Activated T-helper 1 cell treated with Interleukin-2 at 50 U/mL for 16 hours (primary cell): ENCODE results near the gene SLC29A3.

ENCODE experiments used
- DNase-seq: peaks from one replicate; pipeline ENCODE4 v3.0.0-alpha.2; 2020; ENCODE audit warnings: low read depth

SLC29A3 gene

GRCh38 chr10:71371750-71372166 lies 52.7 kb downstream of the SLC29A3 start:
- DNase-seq, result no peak

- no peak for DNase-seq
Observed at GRCh38 chr10:71372882-71373495, 53.9 kb downstream of the SLC29A3 start.

- DNase-seq, result no peak
Observed at GRCh38 chr10:71374481-71375233, 55.6 kb downstream of the SLC29A3 start.

DNA sequence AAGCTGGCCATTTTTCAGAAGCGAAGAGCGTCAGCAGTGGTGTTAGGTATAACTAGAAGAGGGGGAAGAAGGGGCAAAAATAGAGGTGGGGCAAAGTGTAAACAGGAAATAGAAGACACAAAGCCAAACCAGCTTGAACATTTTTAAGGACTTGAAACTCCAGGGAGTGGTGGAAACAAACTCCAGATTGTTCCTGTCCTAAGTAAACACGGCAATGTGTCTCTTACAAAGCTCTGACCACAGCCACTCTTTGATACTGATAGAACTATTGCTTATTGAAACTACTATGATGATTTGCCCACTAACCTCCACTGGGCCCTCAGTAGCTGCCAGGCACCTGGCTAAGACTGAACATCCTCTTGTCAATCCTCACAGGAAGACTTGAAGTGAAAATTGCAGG lies 56.9 kb downstream of the SLC29A3 start:
- DNase-seq, result no peak

- DNase-seq, result no peak
Observed at GRCh38 chr10:71378336-71379117, 59.5 kb downstream of the SLC29A3 start.

DNA sequence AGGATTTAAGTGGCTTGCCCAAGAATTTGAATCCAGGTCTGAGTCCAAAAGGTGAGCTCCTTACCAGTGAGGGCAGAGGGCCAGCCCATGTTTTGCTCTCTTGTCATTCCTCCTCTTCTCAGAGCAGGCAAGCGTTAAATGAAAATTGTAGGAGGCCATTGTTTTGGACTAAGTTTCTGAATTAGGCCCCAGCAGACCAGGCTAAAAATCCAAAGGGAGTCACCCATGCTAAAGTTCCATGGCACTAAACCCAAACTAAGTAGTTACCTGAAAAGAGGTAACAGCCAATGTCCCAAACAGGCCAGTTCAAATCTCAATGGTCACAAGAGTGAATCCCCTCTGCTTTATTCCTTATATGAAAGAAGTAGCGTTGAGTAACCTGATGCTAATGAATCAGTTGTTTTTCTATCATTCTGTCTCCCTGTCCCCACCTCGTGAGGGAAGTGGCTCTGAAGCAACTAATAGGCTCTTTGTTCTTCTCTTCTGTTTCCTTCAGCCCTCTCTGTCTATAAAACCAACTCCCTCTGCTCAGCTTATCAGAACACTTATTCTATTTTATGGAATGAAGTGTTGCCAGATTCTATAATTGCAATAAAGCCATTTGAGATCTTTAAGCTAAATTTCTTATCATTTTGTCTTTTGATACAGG lies 60.2 kb downstream of the SLC29A3 start:
- DNase-seq, result no peak

DNA sequence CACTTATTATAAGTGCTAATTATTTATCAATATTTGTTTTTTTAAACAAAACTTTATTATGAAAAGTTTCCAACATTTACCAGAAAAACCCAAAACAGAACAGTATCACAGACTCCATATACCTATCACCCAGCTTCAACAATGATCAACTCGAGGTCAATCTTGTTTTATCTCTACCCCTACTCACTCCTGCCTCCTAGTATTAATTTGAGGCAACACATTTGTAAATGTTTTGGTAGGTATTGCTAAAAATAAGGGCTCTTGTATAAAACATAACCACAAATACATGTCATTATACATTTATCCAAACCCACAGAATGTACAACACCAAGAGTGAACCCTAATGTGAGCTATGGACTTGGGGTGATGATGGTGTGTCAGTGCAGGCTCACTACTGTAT lies 61.8 kb downstream of the SLC29A3 start:
- no peak for DNase-seq

GRCh38 chr10:71381611-71382010 lies 62.6 kb downstream of the SLC29A3 start:
- no peak for DNase-seq

- no peak for DNase-seq
Observed at GRCh38 chr10:71382028-71382427, 63.0 kb downstream of the SLC29A3 start.

- DNase-seq, result no peak
Observed at GRCh38 chr10:71382757-71383156, 63.7 kb downstream of the SLC29A3 start.

DNA sequence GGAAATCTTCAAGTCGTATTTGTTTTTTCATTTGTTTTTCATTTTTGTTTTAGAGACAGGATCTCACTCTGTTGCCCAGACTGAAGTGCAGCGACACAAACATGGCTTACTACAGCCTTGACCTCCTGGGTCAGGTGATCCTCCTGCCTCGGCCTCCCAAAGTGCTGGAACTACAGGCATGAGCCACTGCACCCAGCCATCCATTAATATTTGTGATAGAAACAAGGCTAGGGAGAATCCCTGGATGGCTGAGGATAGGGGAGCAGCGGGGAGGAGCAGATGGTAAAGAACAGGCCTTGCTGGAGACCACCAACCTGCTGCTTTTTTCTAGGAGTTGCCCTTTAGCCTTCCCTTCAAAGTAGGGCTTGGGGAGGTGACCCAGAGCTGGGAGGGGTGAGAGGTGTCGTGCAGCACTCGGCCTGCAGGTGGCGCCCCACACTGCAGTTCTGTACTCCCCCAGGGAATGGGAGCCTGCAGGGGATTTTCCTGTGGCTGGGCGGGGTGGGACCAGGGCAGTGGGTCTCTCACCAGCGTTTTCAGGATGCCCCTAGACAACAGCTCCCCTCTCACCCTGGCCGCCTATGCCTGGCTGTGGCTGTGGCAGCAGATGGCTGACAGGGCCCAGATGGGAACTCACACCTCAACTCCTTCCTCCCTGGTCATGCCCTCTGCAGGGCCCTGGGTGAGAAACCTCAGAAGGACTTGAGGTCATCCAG lies 65.1 kb downstream of the SLC29A3 start:
- peak; percentile 55 for DNase-seq

- no peak for DNase-seq
Observed at GRCh38 chr10:71388171-71388570, 69.1 kb downstream of the SLC29A3 start.

- DNase-seq, result no peak
Observed at GRCh38 chr10:71388583-71389310, 69.7 kb downstream of the SLC29A3 start.

DNA sequence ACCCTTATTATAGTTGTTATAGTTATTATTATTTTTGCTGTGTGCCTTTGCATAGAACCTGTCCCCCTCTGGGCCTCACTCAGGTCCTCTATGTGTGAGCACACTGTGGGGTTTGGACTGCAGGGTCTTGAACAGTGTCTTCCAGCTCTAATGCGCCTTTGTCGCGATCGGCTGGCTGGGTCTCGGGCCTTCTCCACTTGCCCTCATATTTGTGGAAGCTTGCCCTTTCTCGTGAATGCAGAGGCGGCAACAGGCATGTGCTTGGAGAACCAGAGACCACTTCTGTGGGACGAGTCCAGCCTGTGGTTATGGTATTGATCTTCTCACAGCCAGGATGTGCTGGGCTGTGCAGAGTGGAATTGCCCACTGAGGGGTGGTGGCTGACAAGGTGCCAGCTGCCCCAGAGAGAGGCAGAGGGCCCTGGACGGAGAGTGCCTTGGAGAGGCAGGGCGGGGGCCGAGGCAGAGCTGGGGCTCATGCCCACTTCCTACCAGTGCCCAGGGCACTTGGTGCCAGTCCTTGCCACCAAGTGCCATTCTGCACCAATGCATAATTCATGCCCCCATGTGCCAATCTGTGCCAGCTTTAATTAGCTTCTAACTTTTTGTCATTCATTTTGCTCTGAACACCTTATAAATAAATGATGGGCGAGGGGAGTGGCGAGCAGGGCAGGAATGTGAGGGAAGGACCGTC lies 70.9 kb downstream of the SLC29A3 start:
- DNase-seq, result no peak

DNA sequence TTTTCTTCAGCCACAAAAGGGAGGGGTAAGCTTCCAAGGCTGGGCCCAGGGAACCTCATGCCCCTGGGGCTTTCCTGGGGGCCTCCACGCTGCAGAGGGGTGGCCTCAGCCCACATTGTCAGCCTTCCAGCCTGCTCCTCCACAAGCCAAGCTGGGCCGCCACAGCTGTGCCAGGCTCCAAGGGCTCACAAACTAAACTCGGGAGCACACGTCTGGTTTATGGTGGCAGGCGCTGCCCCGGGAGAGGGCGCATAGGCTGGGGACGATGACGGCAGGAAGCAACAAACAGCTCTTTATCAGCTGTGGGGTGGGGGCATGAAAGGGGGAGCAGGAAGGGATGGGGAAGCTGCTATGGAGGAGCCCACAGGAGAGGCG lies 71.4 kb downstream of the SLC29A3 start:
- no peak for DNase-seq

- no peak for DNase-seq
Observed at GRCh38 chr10:71390921-71391690, 72.0 kb downstream of the SLC29A3 start.

- DNase-seq, result no peak
Observed at GRCh38 chr10:71391701-71392100, 72.6 kb downstream of the SLC29A3 start.

- no peak for DNase-seq
Observed at GRCh38 chr10:71392292-71392691, 73.2 kb downstream of the SLC29A3 start.
